ENCODE data around the gene OR2AG1. TPM values are rescaled to one million over a fixed set of nuclear protein-coding genes. Genes with fewer than 3 reads are reported as not detected.

The OR2AG1 gene
- total RNA-seq, 1 experiment from 2014 or later: not detected

GRCh38 chr11:6790546-6790945 lies 7.7 kb downstream of the OR2AG1 start:
- TF ChIP-seq POLR2AphosphoS5 (IDR thresholded peaks at IDR 0.05; ENCODE audit: low read depth, low read length) (no peak), REST (IDR thresholded peaks at IDR 0.05; ENCODE audit: insufficient read depth in 1 of 2, low read depth in 2 of 2, low read length in 1 of 2) (no peak), CTCF (IDR thresholded peaks at IDR 0.05) (no peak), TCF7L2 (IDR thresholded peaks at IDR 0.05; ENCODE audit: low read depth, low read length) (no peak), SIN3A (IDR thresholded peaks at IDR 0.05; ENCODE audit: borderline replicate concordance, insufficient read depth, low read depth, low read length) (no peak)
- DNase-seq (ENCODE audit: low read depth, low spot score) (no peak), ATAC-seq (no peak)
- peaks cover 4% of the 10 kb centered on the region; the same call in 1 of the 2 replicates for H3K27me3 ChIP-seq (ENCODE audit: control insufficient read depth, insufficient read depth, low read length)
- no peaks in the 10 kb centered on the region for H3K4me1 ChIP-seq (ENCODE audit: control insufficient read depth, insufficient read depth, low read length)
- BruUV-seq (replicated peaks): no TSS peak
- ChIA-PET POLR2A (no interaction called here), CTCF (no interaction called here)
- no peak overlapping the region for H3K27ac ChIP-seq (ENCODE audit: low read length)
- H3K9me3 ChIP-seq (ENCODE audit: control insufficient read depth, insufficient read depth, low read depth, low read length): no peaks in the 10 kb centered on the region
- H3K4me3 ChIP-seq (ENCODE audit: low read depth in 2 of 2, low read length in 2 of 2): no peak overlapping the region
- in situ Hi-C loops (cut with HindIII; ENCODE audit: low pct_unique_long_range_greater_than_20kb, low sequenced_read_pairs): no loop called here
- intact Hi-C loops (cut with micrococcal nuclease; ENCODE audit: unreplicated experiment): no loop called here
- no peaks in the 10 kb centered on the region for H3K36me3 ChIP-seq (ENCODE audit: control insufficient read depth, insufficient read depth, low read length)

DNA sequence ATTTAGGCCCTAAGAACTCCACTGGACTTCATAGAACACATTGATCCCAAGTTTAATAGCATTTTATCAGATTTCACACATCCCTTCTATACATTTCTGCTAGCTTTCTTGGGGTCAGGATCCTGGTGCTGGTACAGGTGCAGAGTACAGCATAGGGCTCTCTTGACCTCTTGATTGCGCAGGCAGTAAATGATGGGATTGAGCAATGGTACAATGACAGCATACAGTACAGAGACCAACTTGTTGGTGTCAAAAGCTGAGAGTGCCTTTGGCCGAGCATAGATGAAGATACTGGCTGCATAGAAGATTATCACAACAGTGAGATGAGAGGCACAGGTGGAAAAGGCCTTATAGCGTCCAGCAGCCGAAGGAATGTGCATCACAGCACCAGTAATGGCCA lies 11.8 kb downstream of the OR2AG1 start:
- TF ChIP-seq SIN3A (IDR thresholded peaks at IDR 0.05; ENCODE audit: borderline replicate concordance, insufficient read depth, low read depth, low read length) (no peak), TCF7L2 (IDR thresholded peaks at IDR 0.05; ENCODE audit: low read depth, low read length) (no peak)
- Histone ChIP-seq H3K36me3 (ENCODE audit: control insufficient read depth, insufficient read depth, low read length) (no peaks in the 10 kb centered on the region), H3K27me3 (ENCODE audit: control insufficient read depth, insufficient read depth, low read length) (peaks cover 10% of the 10 kb centered on the region; the same call in 1 of the 2 replicates), H3K9me3 (ENCODE audit: control insufficient read depth, insufficient read depth, low read depth, low read length) (no peaks in the 10 kb centered on the region), H3K27ac (ENCODE audit: low read length) (no peak overlapping the region), H3K4me1 (ENCODE audit: control insufficient read depth, insufficient read depth, low read length) (no peaks in the 10 kb centered on the region), H3K4me3 (ENCODE audit: low read depth in 2 of 2, low read length in 2 of 2) (no peak overlapping the region)
- ChIA-PET CTCF (no interaction called here), POLR2A (no interaction called here)
- intact Hi-C loops (cut with micrococcal nuclease; ENCODE audit: unreplicated experiment): no loop called here
- ATAC-seq (no peak), DNase-seq (ENCODE audit: low read depth, low spot score) (no peak)
- in situ Hi-C loops (cut with HindIII; ENCODE audit: low pct_unique_long_range_greater_than_20kb, low sequenced_read_pairs): no loop called here
- BruUV-seq (replicated peaks): no TSS peak

GRCh38 chr11:6799402-6799801 lies 16.6 kb downstream of the OR2AG1 start, which contains the start of gene OR6A2:
Gene OR6A2 (minus strand): TSS chr11:6799689. CDS start chr11:6795708, 3,981 bp downstream.
- POLR2A ChIA-PET: no interaction called here
- ATAC-seq: no peak
- no peak within 1 kb of the TSS for H3K4me3 ChIP-seq (ENCODE audit: low read depth in 2 of 2, low read length in 2 of 2)
- intact Hi-C loops (cut with micrococcal nuclease; ENCODE audit: unreplicated experiment) (no loop called here), in situ Hi-C loops (cut with HindIII; ENCODE audit: low pct_unique_long_range_greater_than_20kb, low sequenced_read_pairs) (no loop called here)
- CTCF ChIA-PET: no interaction called here
- no peak for DNase-seq (ENCODE audit: low read depth, low spot score)
- BruUV-seq (replicated peaks): no TSS peak
- H3K27ac ChIP-seq (ENCODE audit: low read length): no peak within 1 kb of the TSS
- H3K4me1 ChIP-seq (ENCODE audit: control insufficient read depth, insufficient read depth, low read length): no peaks in the 10 kb centered on the region
- no peak for TF ChIP-seq TCF7L2 (IDR thresholded peaks at IDR 0.05; ENCODE audit: low read depth, low read length)
- TF ChIP-seq REST (IDR thresholded peaks at IDR 0.05; ENCODE audit: insufficient read depth in 1 of 2, low read depth in 2 of 2, low read length in 1 of 2): no peak
- TF ChIP-seq POLR2AphosphoS5 (IDR thresholded peaks at IDR 0.05; ENCODE audit: low read depth, low read length): no peak
- no peak for TF ChIP-seq CTCF (IDR thresholded peaks at IDR 0.05)
- no peak for TF ChIP-seq SIN3A (IDR thresholded peaks at IDR 0.05; ENCODE audit: borderline replicate concordance, insufficient read depth, low read depth, low read length)
- no peaks in the 10 kb centered on the region for H3K36me3 ChIP-seq (ENCODE audit: control insufficient read depth, insufficient read depth, low read length)
- H3K9me3 ChIP-seq (ENCODE audit: control insufficient read depth, insufficient read depth, low read depth, low read length): no peaks in the 10 kb centered on the region
- peaks cover 6% of the 10 kb centered on the region; the same call in 1 of the 2 replicates for H3K27me3 ChIP-seq (ENCODE audit: control insufficient read depth, insufficient read depth, low read length)
